Left ventricle myocardium inferior (tissue), 1 donor: ENCODE data around the gene LRRC7. TPM values are rescaled to one million over a fixed set of nuclear protein-coding genes. Genes with fewer than 3 reads are reported as not detected.

Experiments
- DNase-seq: peaks from one replicate; pipeline ENCODE4 v3.0.0-alpha.2; 2020
- H3K27ac ChIP-seq: fragments of 200-600 bp; replicated peaks from 2 replicates; pipeline ENCODE4 v1.8.0; 2021
- H3K27me3 ChIP-seq: fragments of 200-600 bp; 2 replicates; pipeline ENCODE4 v1.8.0; 2021; ENCODE audit warnings: low read depth
- H3K36me3 ChIP-seq: fragments of 200-600 bp; 2 replicates; pipeline ENCODE4 v1.8.0; 2021
- H3K4me1 ChIP-seq: fragments of 200-600 bp; 2 replicates; pipeline ENCODE4 v1.8.0; 2021
- H3K4me3 ChIP-seq: fragments of 200-600 bp; 2 replicates; pipeline ENCODE4 v1.8.0; 2021; ENCODE audit warnings: mild to moderate bottlenecking, moderate library complexity
- H3K9me3 ChIP-seq: fragments of 200-600 bp; replicated peaks from 2 replicates; pipeline ENCODE4 v1.8.0; 2021
- CTCF ChIP-seq: fragments of 200-600 bp; IDR thresholded peaks from 2 replicates; pipeline ENCODE4 v1.8.0; 2021; ENCODE audit warnings: antibody characterized with exemption, mild to moderate bottlenecking, borderline replicate concordance
- intact Hi-C: fragments of 100-400 bp; cut with micrococcal nuclease; formaldehyde crosslinking; loops from one replicate; pipeline ENCODE4 v1.11.0; 2022
- total RNA-seq: library from RNA; stranded (reverse); fragmentation: NEBNext Ultra II Directional; extraction: Animal tissue kit (Norgen Biotek cat#: 25700); gene quantifications from one replicate; pipeline ENCODE4 v1.2.1, GENCODE V29; 2021
- donor health status: DM: no; HTN: yes; CAD: no; lungs with severe emphysema.

The LRRC7 gene
- total RNA-seq, 1 donor from 2014 or later, result 0.44 TPM

GRCh38 chr1:69650779-69651178, 83.1 kb downstream of the LRRC7 start:
- H3K4me3 ChIP-seq, result no peak overlapping the region
- no peak for TF ChIP-seq CTCF
- intact Hi-C loops, result no loop called here

GRCh38 chr1:69651656-69652055, 83.9 kb downstream of the LRRC7 start:
- no peak overlapping the region for H3K27ac ChIP-seq
- no peaks in the 10 kb centered on the region for H3K4me1 ChIP-seq
- H3K27me3 ChIP-seq, result no peaks in the 10 kb centered on the region
- DNase-seq, result no peak
- no peaks in the 10 kb centered on the region for H3K36me3 ChIP-seq
- H3K4me3 ChIP-seq, result no peak overlapping the region
- intact Hi-C loops, result no loop called here
- TF ChIP-seq CTCF, result no peak
- no peaks in the 10 kb centered on the region for H3K9me3 ChIP-seq

More at GRCh38 chr1:69650779-69651178, 83.1 kb downstream of the LRRC7 start:
- Histone ChIP-seq H3K36me3 (no peaks in the 10 kb centered on the region), H3K4me1 (no peaks in the 10 kb centered on the region), H3K27ac (no peak overlapping the region), H3K27me3 (no peaks in the 10 kb centered on the region), H3K9me3 (no peaks in the 10 kb centered on the region)
- DNase-seq, result no peak

GRCh38 chr1:69657971-69658370, 90.2 kb downstream of the LRRC7 start:
- intact Hi-C loops, result no loop called here

GRCh38 chr1:69661686-69662085, 94.0 kb downstream of the LRRC7 start:
- Histone ChIP-seq H3K27ac (no peak overlapping the region), H3K27me3 (no peaks in the 10 kb centered on the region), H3K36me3 (no peaks in the 10 kb centered on the region), H3K4me3 (no peak overlapping the region), H3K4me1 (no peaks in the 10 kb centered on the region), H3K9me3 (peaks cover 15% of the 10 kb centered on the region)
- DNase-seq, result no peak
- no peak for TF ChIP-seq CTCF
- intact Hi-C loops, result no loop called here

More at GRCh38 chr1:69657971-69658370, 90.2 kb downstream of the LRRC7 start:
- TF ChIP-seq CTCF, result no peak
- Histone ChIP-seq H3K27ac (no peak overlapping the region), H3K9me3 (no peaks in the 10 kb centered on the region), H3K27me3 (no peaks in the 10 kb centered on the region), H3K4me3 (no peak overlapping the region), H3K36me3 (no peaks in the 10 kb centered on the region), H3K4me1 (no peaks in the 10 kb centered on the region)
- no peak for DNase-seq

GRCh38 chr1:69662321-69662720, 94.6 kb downstream of the LRRC7 start:
- intact Hi-C loops, result no loop called here
- no peak for DNase-seq
- Histone ChIP-seq H3K36me3 (no peaks in the 10 kb centered on the region), H3K9me3 (peaks cover 15% of the 10 kb centered on the region), H3K4me1 (no peaks in the 10 kb centered on the region), H3K4me3 (no peak overlapping the region), H3K27me3 (no peaks in the 10 kb centered on the region), H3K27ac (no peak overlapping the region)
- TF ChIP-seq CTCF, result no peak
